Measurements from ENCODE around the gene HTT.

The HTT gene

GRCh38 chr4:3062471-3062870 lies 12.0 kb upstream of the HTT start:
- Histone ChIP-seq H3K27ac (ENCODE audit: low read depth, low read length) (no peak overlapping the region), H3K79me2 (ENCODE audit: control insufficient read depth, low read length) (no peaks in the 10 kb centered on the region), H3K4me3 (ENCODE audit: low read length) (no peak overlapping the region), H4K20me1 (ENCODE audit: control insufficient read depth, insufficient read depth, low read depth, low read length) (no peaks in the 10 kb centered on the region), H3K27me3 (ENCODE audit: control insufficient read depth, low read length) (no peaks in the 10 kb centered on the region; the same call in 1 of the 2 replicates), H3F3A (ENCODE audit: control insufficient read depth, insufficient read depth) (no peaks in the 10 kb centered on the region), H3K4me2 (ENCODE audit: low read length) (no peak overlapping the region), H3K9me2 (replicated peaks; ENCODE audit: control insufficient read depth, low read length) (no peaks in the 10 kb centered on the region), H3K9me3 (ENCODE audit: control insufficient read depth, insufficient read depth, low read length) (peaks cover 3% of the 10 kb centered on the region; the same call in 1 of the 2 replicates), H3K4me1 (ENCODE audit: control insufficient read depth, low read length) (no peaks in the 10 kb centered on the region), H3K36me3 (ENCODE audit: control insufficient read depth, low read length) (no peaks in the 10 kb centered on the region)
- TF ChIP-seq CTCF (IDR thresholded peaks at IDR 0.05; ENCODE audit: low read depth, low read length, poor library complexity, severe bottlenecking): no peak
- no peak for TF ChIP-seq EZH2phosphoT487 (IDR thresholded peaks at IDR 0.05; ENCODE audit: borderline replicate concordance, low read length)

- Histone ChIP-seq H3K4me3 (ENCODE audit: low read length) (no peak overlapping the region), H3K9me3 (ENCODE audit: control insufficient read depth, insufficient read depth, low read length) (peaks cover 3% of the 10 kb centered on the region; the same call in 1 of the 2 replicates), H3K27me3 (ENCODE audit: control insufficient read depth, low read length) (no peaks in the 10 kb centered on the region; the same call in 1 of the 2 replicates), H3K9me2 (replicated peaks; ENCODE audit: control insufficient read depth, low read length) (no peaks in the 10 kb centered on the region), H3K27ac (ENCODE audit: low read depth, low read length) (no peak overlapping the region), H4K20me1 (ENCODE audit: control insufficient read depth, insufficient read depth, low read depth, low read length) (no peaks in the 10 kb centered on the region), H3K79me2 (ENCODE audit: control insufficient read depth, low read length) (no peaks in the 10 kb centered on the region), H3F3A (ENCODE audit: control insufficient read depth, insufficient read depth) (no peaks in the 10 kb centered on the region), H3K36me3 (ENCODE audit: control insufficient read depth, low read length) (no peaks in the 10 kb centered on the region), H3K4me2 (ENCODE audit: low read length) (no peak overlapping the region), H3K4me1 (ENCODE audit: control insufficient read depth, low read length) (no peaks in the 10 kb centered on the region)
- no peak for TF ChIP-seq CTCF (IDR thresholded peaks at IDR 0.05; ENCODE audit: low read depth, low read length, poor library complexity, severe bottlenecking)
- no peak for TF ChIP-seq EZH2phosphoT487 (IDR thresholded peaks at IDR 0.05; ENCODE audit: borderline replicate concordance, low read length)
Observed at GRCh38 chr4:3065551-3065950, 8.9 kb upstream of the HTT start.

- no peak overlapping the region for H3K4me3 ChIP-seq (ENCODE audit: low read length)
- H3F3A ChIP-seq (ENCODE audit: control insufficient read depth, insufficient read depth): no peaks in the 10 kb centered on the region
- H3K27me3 ChIP-seq (ENCODE audit: control insufficient read depth, low read length): no peaks in the 10 kb centered on the region; the same call in 1 of the 2 replicates
- no peak overlapping the region for H3K4me2 ChIP-seq (ENCODE audit: low read length)
- no peak for TF ChIP-seq EZH2phosphoT487 (IDR thresholded peaks at IDR 0.05; ENCODE audit: borderline replicate concordance, low read length)
- no peak for TF ChIP-seq CTCF (IDR thresholded peaks at IDR 0.05; ENCODE audit: low read depth, low read length, poor library complexity, severe bottlenecking)
- H3K36me3 ChIP-seq (ENCODE audit: control insufficient read depth, low read length): no peaks in the 10 kb centered on the region
- H3K9me3 ChIP-seq (ENCODE audit: control insufficient read depth, insufficient read depth, low read length): peaks cover 3% of the 10 kb centered on the region; the same call in 1 of the 2 replicates
- H3K4me1 ChIP-seq (ENCODE audit: control insufficient read depth, low read length): no peaks in the 10 kb centered on the region
- no peaks in the 10 kb centered on the region for H3K9me2 ChIP-seq (replicated peaks; ENCODE audit: control insufficient read depth, low read length)
- H3K79me2 ChIP-seq (ENCODE audit: control insufficient read depth, low read length): no peaks in the 10 kb centered on the region
- no peak overlapping the region for H3K27ac ChIP-seq (ENCODE audit: low read depth, low read length)
- H4K20me1 ChIP-seq (ENCODE audit: control insufficient read depth, insufficient read depth, low read depth, low read length): no peaks in the 10 kb centered on the region
Observed at GRCh38 chr4:3066836-3067400, 7.6 kb upstream of the HTT start.
